ENCODE data around the gene CDH4.
"Not testable (repeated sequence)": the region's sequence is repeated elsewhere in the genome, so short reads cannot be mapped to it uniquely, and the experiment has no call there.

CDH4 gene

DNA sequence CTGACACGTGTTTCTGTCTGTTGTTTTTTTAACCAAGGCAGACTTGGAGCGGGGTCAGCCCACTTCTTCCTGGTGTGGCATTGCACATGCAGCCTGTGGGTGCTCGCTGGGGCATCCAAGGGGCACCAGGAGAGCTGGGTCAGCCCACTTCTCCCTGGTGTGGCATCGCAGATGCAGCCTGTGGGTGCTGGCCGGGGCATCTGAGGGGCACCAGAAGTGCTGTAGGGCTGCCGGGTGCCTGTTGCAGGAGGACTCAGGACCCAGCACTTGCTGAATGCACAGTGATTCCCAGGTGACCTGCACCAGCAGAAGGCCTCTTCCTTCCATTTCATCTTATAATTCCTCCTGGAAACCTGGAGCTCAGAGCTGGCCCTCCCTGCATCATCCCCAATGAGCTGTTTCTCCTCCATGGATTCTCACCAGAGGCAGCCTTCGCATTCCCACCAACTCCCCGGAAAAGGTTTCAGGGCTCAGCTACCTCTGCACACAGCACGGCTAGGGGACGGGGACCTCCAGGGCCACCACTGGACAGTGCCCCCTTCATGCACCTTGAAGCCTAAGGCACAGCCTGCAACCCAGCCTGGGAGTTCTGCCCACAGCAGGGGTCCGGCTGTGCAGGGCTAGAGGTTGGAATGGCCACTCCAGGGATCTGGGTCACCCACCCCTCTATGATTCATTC is 594.8 kb downstream of the CDH4 start:
- no peak for DNase-seq

- no peak for DNase-seq
These were observed 595.3 kb downstream of the CDH4 start for GRCh38 chr20:61847420-61847748.

DNA sequence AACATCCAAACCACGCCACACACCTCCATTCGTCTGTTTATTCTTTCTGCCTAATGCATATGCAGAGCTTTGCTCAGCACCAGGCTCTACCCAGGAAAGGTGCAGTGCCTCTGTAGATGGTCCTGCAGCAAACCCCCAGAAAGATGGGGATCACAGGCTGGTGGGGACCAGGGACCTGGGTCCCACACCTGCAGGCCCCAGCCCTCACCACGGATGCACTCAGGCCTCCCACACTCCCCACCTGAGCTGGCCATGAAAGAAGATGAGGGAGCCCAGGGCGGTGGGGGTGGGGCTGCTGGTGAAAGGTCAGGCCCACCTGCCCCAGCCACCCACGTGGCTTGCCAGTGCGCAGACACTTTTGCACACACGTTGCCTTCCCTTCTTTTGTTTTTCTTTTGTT is 595.9 kb downstream of the CDH4 start:
- no peak for DNase-seq

- DNase-seq: no peak
These were observed 596.8 kb downstream of the CDH4 start for GRCh38 chr20:61848851-61849250.

DNA sequence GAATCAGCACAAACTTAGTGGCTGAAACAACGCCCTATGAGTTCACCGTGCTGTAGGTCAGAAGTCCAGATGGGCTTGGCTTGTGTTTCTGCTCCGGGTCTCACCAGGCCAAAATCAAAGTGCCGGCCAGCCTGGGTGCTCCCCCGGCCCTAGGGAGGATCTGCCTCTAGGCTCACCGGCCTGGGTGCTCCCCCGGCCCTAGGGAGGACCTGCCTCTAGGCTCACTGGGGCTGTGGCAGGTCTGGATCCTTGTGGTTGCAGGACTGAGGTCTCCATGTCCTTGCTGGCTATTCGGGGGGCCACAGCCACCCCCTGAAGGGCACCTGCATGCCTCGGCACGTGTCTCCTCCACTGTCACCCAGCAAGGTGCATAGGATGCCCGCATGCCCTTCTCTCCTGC is 597.3 kb downstream of the CDH4 start:
- no peak for DNase-seq

DNA sequence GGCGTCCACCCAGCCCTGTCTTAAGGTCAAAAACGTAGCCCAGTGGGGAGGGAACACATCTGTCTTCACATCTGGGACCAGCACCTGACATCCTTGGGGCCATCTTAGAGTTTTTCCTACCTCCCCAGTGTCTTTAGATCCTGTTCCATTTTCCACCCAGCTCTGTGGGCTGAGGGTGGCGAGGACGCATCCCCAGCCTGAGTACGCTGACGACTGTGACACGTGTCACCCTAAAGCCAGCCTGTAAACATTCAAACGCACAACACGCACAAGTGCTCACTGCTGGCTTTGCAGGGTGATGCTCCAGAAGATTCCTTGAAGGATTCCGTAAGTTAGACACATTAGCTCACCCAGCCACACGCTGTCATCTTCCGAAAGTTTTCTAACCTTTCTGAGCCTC is 597.8 kb downstream of the CDH4 start:
- DNase-seq: no peak

GRCh38 chr20:61850457-61850856 is 598.4 kb downstream of the CDH4 start:
- no peak for DNase-seq

DNA sequence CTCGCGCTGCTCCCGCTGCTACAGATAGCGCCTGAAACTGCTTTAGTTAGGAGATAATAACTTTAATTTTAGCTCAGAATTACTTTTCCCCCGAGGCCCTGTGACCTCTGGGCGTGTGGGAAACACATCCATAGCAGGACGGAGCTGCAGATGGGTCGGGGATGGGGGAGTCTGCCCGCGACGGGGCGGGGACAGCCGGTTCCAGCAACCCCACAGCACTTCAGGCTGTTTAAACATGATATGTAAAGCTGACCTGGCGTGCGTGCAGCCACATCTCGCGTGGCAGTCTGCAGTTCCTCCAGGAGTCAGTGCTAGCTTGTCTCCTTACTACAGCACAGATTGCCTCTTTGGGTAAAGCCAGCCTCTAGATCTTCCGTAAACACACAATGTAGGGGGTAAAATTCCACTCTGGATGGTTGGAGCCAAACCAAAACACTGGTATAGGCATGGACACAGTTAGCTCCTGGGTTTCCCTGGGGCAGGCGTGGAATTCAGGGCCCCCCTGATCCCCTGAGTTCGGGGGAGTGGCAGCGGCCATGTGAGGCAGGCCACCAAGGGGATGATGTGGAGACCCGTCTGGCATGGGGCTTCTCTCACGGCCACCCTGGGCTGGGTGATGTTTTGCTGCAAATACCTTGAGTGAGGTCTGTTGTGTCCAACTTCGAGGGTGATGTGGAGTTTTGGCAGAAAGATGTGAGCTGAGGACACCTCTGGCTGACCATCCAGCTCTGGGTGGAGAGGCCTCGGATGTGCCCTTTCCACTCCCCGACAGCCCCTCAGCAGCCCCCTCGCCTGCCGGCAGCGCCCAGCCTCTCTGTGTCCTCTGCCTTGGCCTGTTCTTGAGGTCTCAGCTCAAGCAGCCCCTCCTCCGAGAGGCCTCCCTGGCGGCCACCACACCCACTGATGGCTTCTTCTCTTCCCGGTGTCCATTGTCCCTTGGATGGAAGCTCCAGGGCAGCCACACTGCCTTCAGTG is 599.2 kb downstream of the CDH4 start:
- no peak for DNase-seq

DNA sequence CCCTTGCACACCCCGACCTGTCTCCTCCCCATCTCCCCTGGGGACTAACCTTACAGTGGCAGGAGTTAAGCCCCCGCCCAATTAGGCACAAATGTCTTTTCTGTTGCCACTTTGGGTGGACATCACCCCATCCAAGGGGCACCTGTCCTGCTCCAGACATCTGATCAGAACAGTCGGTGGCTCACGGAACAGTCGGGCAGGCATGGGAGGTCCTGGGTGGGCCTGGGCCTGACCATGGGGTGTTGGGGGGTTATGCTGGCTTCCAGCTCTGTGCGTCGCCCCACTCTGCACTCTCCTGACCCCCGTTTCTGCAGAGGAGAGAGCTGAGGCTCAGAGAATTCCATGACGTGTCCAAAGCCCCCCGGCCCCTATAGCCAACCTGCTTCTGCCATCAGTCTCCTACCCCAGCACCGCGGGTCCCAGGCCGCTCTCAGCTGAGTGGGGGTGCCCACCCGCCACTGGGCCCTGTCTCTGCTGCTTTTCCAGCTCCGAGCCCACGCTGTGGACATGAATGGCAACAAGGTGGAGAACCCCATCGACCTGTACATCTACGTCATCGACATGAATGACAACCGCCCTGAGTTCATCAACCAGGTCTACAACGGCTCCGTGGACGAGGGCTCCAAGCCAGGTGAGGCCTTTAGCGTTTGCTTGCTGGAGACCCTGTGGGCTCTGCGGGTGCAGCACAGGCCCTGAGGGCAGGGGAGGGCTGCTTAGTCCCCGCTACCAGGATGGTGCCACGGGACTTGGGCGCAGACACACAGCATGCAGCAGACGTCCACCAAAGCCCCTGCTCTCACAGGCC is 600.4 kb downstream of the CDH4 start:
- no peak for DNase-seq

DNA sequence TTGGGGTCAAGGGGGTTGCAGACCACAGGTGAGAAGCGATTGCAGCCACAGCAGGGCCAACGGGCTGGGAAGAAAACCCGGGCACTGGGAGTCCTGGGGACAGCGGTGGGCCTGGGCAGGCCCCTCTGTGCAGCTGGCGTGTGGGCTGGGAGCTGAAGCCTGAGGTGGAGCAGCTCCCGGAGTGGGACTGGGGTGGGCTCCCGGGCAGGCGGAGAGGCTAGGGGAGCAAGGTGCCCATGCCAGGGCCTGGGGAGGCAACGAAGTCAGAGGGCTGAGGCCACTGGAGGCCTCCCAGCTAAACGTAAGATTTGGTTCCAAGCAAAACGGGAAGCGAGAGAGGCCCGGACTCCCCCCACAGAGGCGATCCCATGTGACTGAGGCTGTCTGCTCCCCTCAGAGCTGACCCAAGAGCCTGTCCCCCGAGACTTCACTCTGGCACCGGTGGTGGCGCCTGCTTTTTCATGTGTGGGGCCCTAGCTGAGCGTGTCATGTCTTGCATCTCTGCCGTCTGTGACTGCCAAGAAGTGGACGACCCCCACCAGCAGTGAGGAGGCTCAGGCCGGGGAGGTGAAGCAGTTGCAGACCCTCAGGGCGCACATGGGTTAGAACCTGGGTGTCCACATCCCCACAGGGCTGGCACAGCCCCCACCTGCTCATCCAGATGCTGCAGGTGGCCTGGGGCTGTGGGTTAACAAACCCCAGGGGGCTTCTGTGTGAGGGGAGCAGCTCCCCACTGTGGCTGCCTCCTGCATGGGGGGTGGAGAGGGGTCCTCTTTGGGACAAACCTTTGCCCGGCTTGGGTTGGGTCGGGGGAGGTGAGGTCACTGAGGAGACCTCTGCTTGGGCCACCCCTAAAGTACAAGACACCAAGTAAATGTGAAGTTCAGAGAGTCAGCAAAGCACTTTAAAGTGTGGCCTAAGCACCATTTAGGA is 601.3 kb downstream of the CDH4 start:
- DNase-seq: no peak

DNA sequence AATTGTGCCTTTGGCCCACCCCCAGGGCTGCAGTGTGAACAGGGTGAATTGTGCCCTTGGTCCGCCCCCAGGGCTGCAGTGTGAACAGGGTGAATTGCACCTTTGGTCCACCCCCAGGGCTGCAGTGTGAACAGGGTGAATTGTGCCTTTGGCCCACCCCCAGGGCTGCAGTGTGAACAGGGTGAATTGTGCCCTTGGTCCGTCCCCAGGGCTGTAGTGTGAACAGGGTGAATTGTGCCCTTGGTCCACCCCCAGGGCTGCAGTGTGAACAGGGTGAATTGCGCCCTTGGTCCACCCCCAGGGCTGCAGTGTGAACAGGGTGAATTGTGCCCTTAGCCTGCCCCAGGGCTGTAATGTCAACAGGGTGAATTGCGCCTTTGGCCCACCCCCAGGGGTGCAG is 602.5 kb downstream of the CDH4 start:
- DNase-seq: not testable (repeated sequence)

DNA sequence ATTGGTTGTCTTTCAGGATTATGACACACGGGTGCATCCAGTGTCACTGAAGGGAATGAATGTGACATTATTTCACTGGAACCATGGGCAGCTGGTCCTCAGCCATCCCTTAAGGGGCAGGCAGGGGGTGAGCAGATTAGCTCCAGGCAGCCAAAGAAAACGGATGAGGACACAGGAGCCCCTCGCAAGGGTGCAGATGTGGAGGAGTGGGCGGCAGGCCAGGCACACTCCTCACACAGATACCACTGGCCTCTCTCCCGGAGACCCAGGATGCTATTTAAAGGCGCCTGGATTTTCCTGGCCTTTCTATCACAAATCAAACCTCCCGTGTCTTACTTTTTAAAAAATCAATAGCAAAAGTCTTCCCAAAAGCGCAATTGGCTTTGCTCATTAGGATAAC is 603.2 kb downstream of the CDH4 start:
- DNase-seq: no peak

DNA sequence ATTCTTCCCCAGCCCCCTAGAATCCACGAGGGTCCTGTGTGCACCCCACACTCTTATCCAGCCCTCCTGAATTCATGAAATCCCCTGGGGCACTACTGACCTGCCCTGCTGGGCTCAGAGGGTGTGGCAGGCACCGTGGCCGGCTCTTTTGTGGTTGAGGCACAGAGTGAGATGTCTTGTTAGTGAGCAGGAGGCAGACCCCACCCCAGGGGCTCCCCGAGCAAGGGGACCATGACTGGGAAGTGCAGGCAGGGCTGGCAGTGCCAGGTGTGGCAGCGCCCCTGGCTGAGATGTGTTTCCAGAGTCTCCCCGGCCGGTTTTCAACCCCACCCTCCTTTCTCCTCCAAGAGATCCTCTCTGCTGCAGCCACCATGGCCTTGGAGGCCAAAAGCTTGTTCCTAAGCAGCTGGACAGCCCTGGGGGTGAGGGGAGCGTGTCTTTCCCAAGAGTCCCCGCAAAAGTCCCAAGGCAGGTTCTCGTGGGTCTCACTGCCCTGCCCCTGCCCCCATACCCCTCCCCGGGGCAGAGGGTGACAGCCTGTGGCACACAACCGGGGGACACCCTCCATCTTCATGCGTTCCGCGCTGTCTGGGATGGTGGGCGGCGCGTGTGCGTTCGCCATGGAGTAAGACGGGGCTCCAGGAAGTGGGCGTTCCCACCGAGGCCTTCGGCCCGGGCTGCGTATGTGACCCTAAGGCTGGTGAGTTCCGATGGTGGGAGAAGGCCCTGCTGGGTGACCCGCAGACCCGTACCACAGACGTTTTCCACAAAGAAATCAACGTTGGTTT is 604.8 kb downstream of the CDH4 start:
- no peak for DNase-seq

GRCh38 chr20:61857414-61857775 is 605.3 kb downstream of the CDH4 start:
- no peak for DNase-seq

DNA sequence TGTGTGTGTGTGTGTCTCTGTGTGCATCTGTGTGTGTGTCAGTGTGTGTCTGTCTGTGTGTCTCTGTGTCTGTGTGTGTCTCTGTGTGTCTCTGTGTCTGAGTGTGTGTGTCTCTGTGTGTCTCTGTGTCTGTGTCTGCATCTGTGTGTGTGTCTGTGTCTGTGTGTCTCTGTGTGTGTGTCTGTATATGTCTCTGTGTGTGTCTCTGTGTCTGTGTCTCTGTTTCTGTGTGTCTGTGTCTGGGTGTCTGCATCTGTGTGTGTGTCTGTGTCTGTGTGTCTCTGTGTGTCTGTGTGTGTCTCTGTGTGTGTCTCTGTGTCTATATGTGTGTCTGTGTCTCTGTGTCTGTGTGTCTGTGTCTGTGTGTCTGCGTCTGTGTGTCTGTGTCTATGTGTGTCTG is 605.8 kb downstream of the CDH4 start:
- no peak for DNase-seq

DNA sequence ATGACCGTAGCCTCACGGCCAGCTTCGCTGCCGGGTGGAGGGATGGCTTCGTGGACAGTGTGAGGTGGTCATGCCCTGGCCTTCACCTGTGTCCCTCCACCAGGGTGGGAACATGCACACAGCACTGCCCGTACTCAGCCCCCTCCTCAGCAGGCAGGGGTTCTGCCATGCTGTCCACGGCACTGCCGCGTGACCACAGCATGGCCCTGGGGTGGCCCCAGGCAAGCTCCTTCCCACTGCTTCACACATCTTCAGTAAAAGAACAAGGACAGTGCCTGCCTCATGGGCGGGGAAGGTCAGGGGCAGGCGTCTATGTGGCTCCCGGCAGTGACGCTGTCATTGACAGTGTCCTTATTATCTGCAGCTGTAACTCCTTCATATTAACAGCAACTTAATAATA is 607.7 kb downstream of the CDH4 start:
- DNase-seq: no peak

DNA sequence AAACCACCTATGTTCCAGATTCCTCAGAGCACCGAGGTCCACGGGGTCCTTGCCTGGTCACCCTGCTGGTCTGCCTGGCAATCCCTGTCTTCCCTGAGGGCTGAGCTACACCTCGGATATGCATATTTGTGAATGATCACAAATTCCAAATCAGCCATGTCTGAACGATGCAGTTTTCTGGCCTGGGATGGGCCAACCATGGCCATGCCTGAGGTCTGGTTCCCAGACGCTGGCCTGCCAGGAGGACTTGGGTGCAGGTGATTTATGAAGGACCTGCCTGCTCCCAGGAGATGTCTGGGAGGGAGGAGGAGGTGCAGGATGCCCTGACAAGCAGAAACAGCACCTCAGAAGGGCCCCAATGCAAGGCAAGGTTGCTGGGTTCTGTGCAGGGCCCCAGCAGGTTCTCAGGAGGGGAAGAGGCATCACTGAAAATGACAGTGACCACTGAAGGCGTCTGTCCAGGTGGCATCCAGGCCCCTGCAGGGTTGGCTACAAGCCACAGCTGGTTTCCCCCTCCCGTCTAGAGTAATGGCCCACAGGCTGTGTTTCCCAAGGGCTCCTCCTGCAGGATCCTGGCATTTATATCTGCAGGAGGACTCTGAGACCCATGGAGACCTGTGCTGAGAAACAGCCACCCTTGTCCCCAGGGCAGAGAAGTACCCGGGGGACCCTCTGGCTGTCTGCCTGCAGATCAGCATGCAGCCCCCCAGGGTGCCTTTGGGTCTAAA is 608.4 kb downstream of the CDH4 start:
- DNase-seq: no peak

- DNase-seq: no peak
These were observed 609.2 kb downstream of the CDH4 start for GRCh38 chr20:61861054-61861841.

DNA sequence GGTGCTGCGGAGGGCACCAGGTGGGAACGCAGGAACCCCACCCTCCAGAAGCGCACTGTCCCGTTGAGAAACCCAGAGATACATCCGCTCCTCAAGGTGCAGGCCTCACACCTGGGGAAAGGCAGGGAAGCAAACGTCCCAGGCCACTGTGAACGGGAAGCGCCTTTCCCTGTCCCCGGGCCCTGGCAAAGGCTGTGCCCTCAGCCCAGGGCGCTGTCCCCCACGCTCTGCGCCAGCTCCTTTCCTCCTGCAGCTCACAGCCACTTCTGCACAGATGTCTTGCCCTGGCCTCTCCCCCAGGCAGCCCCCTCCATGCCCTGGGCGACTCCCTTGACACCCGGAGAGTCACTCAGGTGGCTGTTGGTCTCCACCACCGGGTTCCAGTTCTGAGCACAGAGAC is 609.8 kb downstream of the CDH4 start:
- DNase-seq: no peak

- DNase-seq: no peak
These were observed 610.8 kb downstream of the CDH4 start for GRCh38 chr20:61862881-61863280.
